NCI-H2107 (cell line): ENCODE measurements around the gene CXCL3.

Experiments
- DNase-seq: peaks from one replicate; lab custom pipeline; 2025; lab: John Stamatoyannopoulos, UW

CXCL3 gene

DNA sequence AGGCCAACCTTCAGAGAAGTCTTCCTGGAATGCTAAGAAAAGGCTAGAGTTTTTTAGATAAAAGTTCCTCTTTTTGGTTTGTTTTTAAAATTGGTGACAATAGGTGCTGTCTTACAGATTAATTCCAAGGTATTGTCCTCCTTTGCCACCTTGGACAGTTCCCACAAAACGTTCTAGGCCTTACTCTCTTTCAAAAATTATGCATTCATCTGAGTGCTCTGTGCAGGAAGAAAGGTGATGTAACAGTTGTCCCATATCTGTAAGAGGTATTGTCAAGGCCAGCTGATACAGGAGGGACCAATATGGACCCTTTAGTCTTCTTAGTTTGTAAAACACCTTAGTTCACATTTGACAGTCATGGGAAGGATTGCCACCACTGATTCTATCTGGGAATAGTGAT lies 24.2 kb downstream of the CXCL3 start:
- no peak for DNase-seq

- no peak for DNase-seq
These were observed 25.2 kb downstream of the CXCL3 start for GRCh38 chr4:74013264-74013663.

GRCh38 chr4:74012130-74012529 lies 26.4 kb downstream of the CXCL3 start:
- no peak for DNase-seq

DNA sequence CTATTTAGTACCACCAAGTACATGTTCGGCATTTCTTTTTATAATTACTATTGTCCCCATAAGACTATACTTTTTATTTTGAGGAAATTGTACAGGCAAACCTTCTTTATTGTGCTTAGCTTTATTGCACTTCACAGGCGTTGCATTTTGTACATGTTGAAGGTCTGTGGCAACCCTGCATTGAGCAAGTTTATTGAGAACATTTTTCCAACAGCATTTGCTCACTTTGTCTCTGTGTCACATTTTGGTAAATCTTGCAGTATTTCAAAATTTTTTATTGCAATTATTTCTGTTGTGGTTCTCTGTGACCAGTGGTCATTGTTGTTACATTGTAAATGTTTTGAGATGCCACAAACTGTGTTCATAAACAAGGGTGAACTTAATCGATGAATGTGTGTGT lies 29.2 kb downstream of the CXCL3 start:
- no peak for DNase-seq

GRCh38 chr4:74006009-74006476 lies 32.4 kb downstream of the CXCL3 start:
- DNase-seq: no peak

DNA sequence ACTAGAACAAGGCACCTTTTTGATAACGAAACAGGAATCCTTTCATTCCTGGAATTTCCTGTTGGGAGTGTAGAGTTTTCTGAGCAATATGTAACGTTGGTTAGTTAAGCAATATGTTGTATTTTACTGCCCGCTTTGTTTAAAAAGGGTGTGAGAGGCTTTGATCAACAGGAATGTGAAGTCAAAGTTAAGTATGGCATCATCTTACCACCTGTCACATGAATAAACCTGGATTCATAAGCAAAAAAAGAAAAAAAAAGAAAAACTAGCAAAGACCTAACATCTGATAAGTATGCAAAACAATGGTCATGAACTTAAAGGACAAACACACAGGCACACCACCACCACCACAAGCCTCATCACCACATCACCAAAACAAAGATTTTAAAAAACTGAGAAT lies 33.0 kb downstream of the CXCL3 start:
- no peak for DNase-seq

- no peak for DNase-seq
These were observed 33.8 kb downstream of the CXCL3 start for GRCh38 chr4:74004668-74005067.

GRCh38 chr4:74000301-74000700 lies 38.2 kb downstream of the CXCL3 start:
- DNase-seq: no peak

DNA sequence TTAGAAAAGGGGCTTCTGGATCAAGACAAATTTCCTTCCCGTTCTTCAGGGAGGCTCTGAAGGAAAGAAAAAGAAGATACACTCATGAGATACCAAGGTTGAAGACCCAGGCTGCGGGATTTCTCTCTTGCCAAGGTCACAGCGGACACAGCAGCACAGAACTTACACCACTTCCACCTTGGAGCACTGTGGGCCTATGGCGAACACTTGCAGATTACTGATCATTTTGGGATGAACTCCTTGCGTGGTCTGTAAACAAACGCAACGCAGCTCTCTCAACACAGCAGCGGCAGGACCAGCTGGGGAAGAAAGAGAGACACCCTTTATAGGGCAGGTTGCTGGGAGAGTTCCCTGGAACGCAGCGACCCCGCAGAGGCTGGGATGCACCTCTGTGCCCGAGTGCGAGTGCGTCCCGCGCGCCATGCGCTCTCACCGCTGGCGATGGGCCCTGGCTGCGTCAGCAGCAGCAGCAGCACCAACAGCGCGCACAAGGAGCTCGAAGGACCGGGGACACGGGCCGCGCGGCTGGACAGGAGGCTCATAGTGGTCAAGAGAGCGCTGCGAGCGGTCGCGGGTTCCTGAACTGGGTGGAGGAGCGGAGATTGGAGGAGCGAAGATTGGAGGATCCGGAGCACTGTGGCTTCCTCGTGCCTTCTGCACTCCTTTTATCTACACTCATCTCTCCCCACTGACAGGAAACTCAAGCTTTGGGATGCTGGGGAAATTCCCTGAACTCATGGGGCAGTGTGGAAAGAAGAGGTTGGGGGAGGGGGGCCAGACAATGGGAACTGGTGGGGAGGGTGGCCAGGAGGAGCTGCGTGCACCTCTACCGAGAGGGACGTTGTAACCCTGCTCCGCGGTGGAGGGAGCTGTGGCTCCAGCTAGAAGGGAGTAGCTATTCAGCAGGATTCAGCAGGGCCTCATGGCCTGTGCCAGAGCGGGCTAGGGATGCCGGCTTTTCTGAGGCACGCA lies 40.2 kb downstream of the CXCL3 start, which contains the start of gene CXCL5:
Gene CXCL5 (minus strand): TSS at position 638 of the 972 bp plus-strand sequence. CDS start 96 bp downstream, at position 542.
- no peak for DNase-seq

GRCh38 chr4:73992050-73992449 lies 46.4 kb downstream of the CXCL3 start:
- no peak for DNase-seq

DNA sequence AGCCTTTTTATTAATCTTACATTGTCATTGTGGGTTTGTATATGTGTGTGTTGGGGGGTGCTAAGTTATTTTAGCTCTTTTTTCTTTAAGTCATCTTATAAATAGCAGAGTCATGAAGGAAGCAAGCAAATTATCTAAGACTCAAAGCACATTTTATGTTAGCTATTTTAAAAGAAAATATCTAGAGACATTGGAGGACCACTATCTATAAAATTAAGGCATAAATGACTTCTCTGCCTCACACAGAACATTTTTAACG lies 46.8 kb downstream of the CXCL3 start:
- no peak for DNase-seq

DNA sequence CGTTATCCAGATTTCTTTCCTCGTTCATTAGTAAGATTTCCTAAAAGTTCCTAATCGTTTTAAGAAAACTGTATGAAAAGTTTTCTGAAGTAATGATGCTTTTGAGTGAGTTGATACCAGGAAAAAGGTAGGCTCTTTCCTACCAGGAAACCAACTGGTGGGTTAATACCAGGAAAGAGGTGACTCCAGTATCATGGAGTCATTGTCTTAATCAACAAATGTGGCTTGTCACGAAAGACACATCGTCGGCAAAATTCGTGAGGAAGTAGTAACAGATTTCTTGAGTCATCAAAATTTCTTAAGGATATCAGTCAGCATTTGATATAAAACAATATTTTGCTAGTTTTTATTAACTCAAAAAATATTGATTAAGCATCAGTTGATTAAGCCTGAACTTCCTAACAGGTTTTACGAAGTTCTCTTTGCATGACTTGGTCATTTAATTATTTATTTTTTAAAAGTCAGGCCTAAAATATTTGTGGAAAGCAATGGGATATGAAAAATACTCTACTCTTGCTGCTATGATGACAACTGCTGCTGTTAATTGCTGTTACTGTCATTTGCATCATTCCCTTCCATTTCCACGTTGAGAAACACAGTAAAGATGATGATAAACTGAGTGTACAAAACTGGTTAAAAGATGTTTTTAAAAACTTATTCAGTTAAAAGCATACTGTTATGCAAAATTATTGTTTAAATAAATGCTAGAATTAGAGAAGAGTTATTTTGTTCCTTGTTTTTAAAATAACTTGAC lies 47.3 kb downstream of the CXCL3 start:
- no peak for DNase-seq

GRCh38 chr4:73989928-73990327 lies 48.6 kb downstream of the CXCL3 start:
- no peak for DNase-seq

GRCh38 chr4:73989031-73989430 lies 49.5 kb downstream of the CXCL3 start:
- no peak for DNase-seq

DNA sequence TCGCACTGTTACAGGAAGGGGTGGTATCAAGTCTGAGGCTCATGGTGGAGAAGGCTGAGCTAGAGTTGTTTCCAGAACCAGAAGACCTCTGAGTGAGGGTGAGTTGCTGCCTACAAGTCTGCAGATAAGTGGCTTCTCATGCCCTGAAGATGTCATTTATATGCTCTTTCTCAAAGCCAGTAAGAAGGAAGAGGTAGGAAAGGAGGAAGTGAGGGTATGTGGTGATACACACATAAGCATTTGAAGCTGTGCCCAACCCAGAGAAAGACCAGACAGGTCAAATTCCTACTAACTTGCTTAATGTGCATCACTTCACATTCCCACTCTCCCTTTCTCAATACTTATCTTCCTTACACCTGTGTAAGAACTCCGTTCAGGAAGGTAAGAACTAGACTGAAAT lies 50.4 kb downstream of the CXCL3 start, which contains the start of gene PPBP:
Gene PPBP (minus strand): TSS at position 130 of the 400 bp plus-strand sequence. CDS start 87 bp downstream, at position 43.
- DNase-seq: no peak
